ENCODE results near the gene CYP26A1.
"Not testable (repeated sequence)": the region's sequence is repeated elsewhere in the genome, so short reads cannot be mapped to it uniquely, and the experiment has no call there.

Gene CYP26A1

GRCh38 chr10:93080350-93081046 is 6.8 kb downstream of the CYP26A1 start:
- DNase-seq, result peak; percentile 50

- no peak for DNase-seq
Observed at GRCh38 chr10:93081318-93081717, 7.6 kb downstream of the CYP26A1 start.

- DNase-seq, result peak; percentile 67
Observed at GRCh38 chr10:93081834-93082233, 8.1 kb downstream of the CYP26A1 start.

GRCh38 chr10:93083743-93084539 is 10.2 kb downstream of the CYP26A1 start:
- DNase-seq, result no peak

GRCh38 chr10:93085272-93085859 is 11.7 kb downstream of the CYP26A1 start:
- no peak for DNase-seq

GRCh38 chr10:93086289-93086688 is 12.6 kb downstream of the CYP26A1 start:
- no peak for DNase-seq

- no peak for DNase-seq
Observed at GRCh38 chr10:93087846-93088245, 14.2 kb downstream of the CYP26A1 start.

- DNase-seq, result no peak
Observed at GRCh38 chr10:93088466-93088865, 14.8 kb downstream of the CYP26A1 start.

GRCh38 chr10:93090619-93091018 is 16.9 kb downstream of the CYP26A1 start:
- DNase-seq, result no peak

- no peak for DNase-seq
Observed at GRCh38 chr10:93091960-93092359, 18.3 kb downstream of the CYP26A1 start.

GRCh38 chr10:93095225-93095624 is 21.5 kb downstream of the CYP26A1 start:
- DNase-seq, result no peak

GRCh38 chr10:93096901-93097300 is 23.2 kb downstream of the CYP26A1 start:
- DNase-seq, result no peak

GRCh38 chr10:93097386-93097785 is 23.7 kb downstream of the CYP26A1 start:
- no peak for DNase-seq

- DNase-seq, result no peak
Observed at GRCh38 chr10:93098816-93099215, 25.1 kb downstream of the CYP26A1 start.

GRCh38 chr10:93099670-93100069 is 26.0 kb downstream of the CYP26A1 start:
- DNase-seq, result no peak

- not testable (repeated sequence) for DNase-seq
Observed at GRCh38 chr10:93101148-93101547, 27.5 kb downstream of the CYP26A1 start.

GRCh38 chr10:93103953-93104352 is 30.3 kb downstream of the CYP26A1 start:
- no peak for DNase-seq

GRCh38 chr10:93106631-93107072 is 33.0 kb downstream of the CYP26A1 start:
- DNase-seq, result peak; percentile 67

GRCh38 chr10:93110472-93111146 is 36.9 kb downstream of the CYP26A1 start:
- no peak for DNase-seq

GRCh38 chr10:93113042-93113441 is 39.3 kb downstream of the CYP26A1 start:
- no peak for DNase-seq

GRCh38 chr10:93115661-93116383 is 42.1 kb downstream of the CYP26A1 start:
- DNase-seq, result peak; percentile 56

- DNase-seq, result no peak
Observed at GRCh38 chr10:93121311-93121710, 47.6 kb downstream of the CYP26A1 start.

GRCh38 chr10:93123766-93124165 is 50.1 kb downstream of the CYP26A1 start:
- no peak for DNase-seq
